ENCODE results near the gene CTSL. TPM values are rescaled to one million over a fixed set of nuclear protein-coding genes. Genes with fewer than 3 reads are reported as not detected.
A peak's percentile ranks its signal among the peaks of the same experiment; 100 is the strongest.

The CTSL gene
- total RNA-seq, 1 donor from 2014 or later, result 38.6 TPM

GRCh38 chr9:87725356-87725899 is 491 bp upstream of the CTSL start:
- no peak for DNase-seq (ENCODE audit: low spot score, unreplicated experiment)
- Mint-ChIP-seq H3K27me3 (peaks cover 16% of the 10 kb centered on the region), H3K27ac (peak overlapping the region; percentile 94), H3K9me3 (ENCODE audit: low read depth) (no peaks in the 10 kb centered on the region), H3K4me1 (ENCODE audit: low read depth) (peaks cover 4% of the 10 kb centered on the region), H3K4me3 (ENCODE audit: low read depth) (peak overlapping the region; percentile 90), H3K36me3 (ENCODE audit: insufficient read depth) (peaks cover 1% of the 10 kb centered on the region)
- no peak for TF ChIP-seq CTCF (IDR thresholded peaks at IDR 0.05; ENCODE audit: unreplicated experiment)

GRCh38 chr9:87729246-87729645 is 3.3 kb downstream of the CTSL start:
- TF ChIP-seq CTCF (IDR thresholded peaks at IDR 0.05; ENCODE audit: unreplicated experiment), result no peak
- DNase-seq (ENCODE audit: low spot score, unreplicated experiment), result no peak
- H3K36me3 Mint-ChIP-seq (ENCODE audit: insufficient read depth), result peaks cover 3% of the 10 kb centered on the region
- no peak overlapping the region for H3K4me3 Mint-ChIP-seq (ENCODE audit: low read depth)
- H3K4me1 Mint-ChIP-seq (ENCODE audit: low read depth), result peaks cover 4% of the 10 kb centered on the region
- no peaks in the 10 kb centered on the region for H3K9me3 Mint-ChIP-seq (ENCODE audit: low read depth)
- no peak overlapping the region for H3K27ac Mint-ChIP-seq
- H3K27me3 Mint-ChIP-seq, result no peaks in the 10 kb centered on the region

DNA sequence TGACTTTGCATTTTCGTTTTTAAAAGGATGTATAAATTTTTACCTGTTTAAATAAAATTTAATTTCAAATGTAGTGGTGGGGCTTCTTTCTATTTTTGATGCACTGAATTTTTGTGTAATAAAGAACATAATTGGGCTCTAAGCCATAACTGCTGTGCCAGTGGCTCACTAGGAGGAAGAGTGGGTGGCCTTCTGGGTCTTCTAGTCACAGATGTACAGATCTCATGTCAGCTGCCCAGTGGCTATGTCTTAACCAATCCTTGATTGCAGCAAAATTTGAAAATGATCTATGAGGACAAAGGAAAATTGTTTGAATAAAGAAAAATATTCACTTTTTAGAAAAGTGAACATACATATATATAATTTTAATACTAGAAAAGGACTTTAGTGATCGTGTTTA is 5.4 kb downstream of the CTSL start:
- no peak for TF ChIP-seq CTCF (IDR thresholded peaks at IDR 0.05; ENCODE audit: unreplicated experiment)
- Mint-ChIP-seq H3K4me3 (ENCODE audit: low read depth) (no peak overlapping the region), H3K36me3 (ENCODE audit: insufficient read depth) (peaks cover 3% of the 10 kb centered on the region), H3K4me1 (ENCODE audit: low read depth) (peaks cover 2% of the 10 kb centered on the region), H3K27me3 (no peaks in the 10 kb centered on the region), H3K27ac (no peak overlapping the region), H3K9me3 (ENCODE audit: low read depth) (no peaks in the 10 kb centered on the region)
- DNase-seq (ENCODE audit: low spot score, unreplicated experiment), result no peak

DNA sequence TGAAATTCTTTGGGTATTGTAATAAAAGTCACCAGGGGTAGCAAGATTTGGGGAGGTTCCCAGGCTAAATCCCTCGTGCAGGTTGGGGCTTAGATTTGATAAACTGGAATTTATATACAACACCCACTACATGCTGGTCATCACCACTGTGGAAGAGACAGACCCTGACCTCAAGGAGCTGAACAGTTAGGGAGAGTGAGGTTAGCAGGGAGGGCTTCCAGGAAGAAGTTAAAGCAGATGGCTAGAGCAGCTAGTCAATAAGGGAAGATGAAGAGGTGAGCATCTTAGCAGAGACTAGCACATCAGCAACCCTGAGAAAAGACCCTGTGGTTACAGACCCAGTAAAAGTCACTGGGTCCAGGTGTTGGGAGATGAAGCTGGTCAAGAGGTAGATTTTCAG is 6.4 kb downstream of the CTSL start:
- Mint-ChIP-seq H3K4me3 (ENCODE audit: low read depth) (no peak overlapping the region), H3K4me1 (ENCODE audit: low read depth) (no peaks in the 10 kb centered on the region), H3K36me3 (ENCODE audit: insufficient read depth) (peaks cover 3% of the 10 kb centered on the region), H3K27me3 (no peaks in the 10 kb centered on the region), H3K27ac (no peak overlapping the region), H3K9me3 (ENCODE audit: low read depth) (no peaks in the 10 kb centered on the region)
- no peak for DNase-seq (ENCODE audit: low spot score, unreplicated experiment)
- TF ChIP-seq CTCF (IDR thresholded peaks at IDR 0.05; ENCODE audit: unreplicated experiment), result no peak

GRCh38 chr9:87732756-87733155 is 6.8 kb downstream of the CTSL start:
- Mint-ChIP-seq H3K36me3 (ENCODE audit: insufficient read depth) (peaks cover 3% of the 10 kb centered on the region), H3K9me3 (ENCODE audit: low read depth) (no peaks in the 10 kb centered on the region), H3K27me3 (no peaks in the 10 kb centered on the region), H3K27ac (no peak overlapping the region), H3K4me1 (ENCODE audit: low read depth) (no peaks in the 10 kb centered on the region), H3K4me3 (ENCODE audit: low read depth) (no peak overlapping the region)
- DNase-seq (ENCODE audit: low spot score, unreplicated experiment), result no peak
- no peak for TF ChIP-seq CTCF (IDR thresholded peaks at IDR 0.05; ENCODE audit: unreplicated experiment)

All from progenitor cell of endocrine pancreas (in vitro differentiated cells).